Measurements from ENCODE around the gene FLII.
A peak's percentile ranks its signal among the peaks of the same experiment; 100 is the strongest.
"Not testable (repeated sequence)": the region's sequence is repeated elsewhere in the genome, so short reads cannot be mapped to it uniquely, and the experiment has no call there.

FLII gene

DNA sequence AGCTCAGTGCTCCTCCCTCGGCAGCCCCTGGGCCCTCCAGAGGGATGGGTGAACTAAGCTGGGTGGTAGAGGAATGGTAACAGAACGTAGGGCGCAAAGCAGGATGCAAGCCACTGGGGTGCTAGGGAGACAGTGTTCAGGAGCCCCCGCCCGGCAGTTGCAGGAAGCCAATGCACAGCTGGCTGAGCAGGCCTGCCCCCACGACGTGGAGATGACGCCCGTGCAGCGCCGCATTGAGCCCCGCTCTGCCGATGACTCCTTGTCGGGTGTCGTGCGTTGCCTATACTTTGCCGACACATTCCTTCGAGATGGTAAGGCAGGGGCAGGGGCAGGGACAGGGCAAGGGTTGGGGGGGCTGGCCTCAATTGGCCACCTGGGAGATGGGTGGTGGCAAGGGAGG is 20.2 kb downstream of the FLII start:
- DNase-seq, result no peak

DNA sequence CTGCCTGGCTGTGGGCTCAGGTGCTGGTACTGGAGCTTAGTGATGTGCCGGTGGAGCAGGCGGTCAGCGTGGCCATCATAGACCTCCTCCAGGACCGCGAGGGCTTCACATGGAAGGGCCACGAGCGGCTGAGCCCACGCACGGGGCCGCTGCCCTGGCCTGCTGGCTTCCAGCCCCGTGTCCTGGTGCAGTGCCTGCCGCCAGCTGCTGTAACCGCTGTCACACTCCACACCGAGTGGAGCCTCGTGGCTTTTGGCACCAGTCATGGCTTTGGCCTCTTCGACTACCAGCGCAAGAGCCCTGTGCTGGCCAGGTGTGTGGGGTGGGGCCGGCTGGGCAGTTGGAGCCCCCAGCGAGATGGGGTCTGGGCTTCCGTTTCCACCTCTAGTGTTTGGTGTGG is 21.1 kb downstream of the FLII start:
- DNase-seq, result no peak

- DNase-seq, result no peak
These were observed 22.0 kb downstream of the FLII start for GRCh38 chr17:18236494-18236893.

- DNase-seq, result peak; percentile 40 to 57
These were observed 22.7 kb downstream of the FLII start for GRCh38 chr17:18235743-18236256.

GRCh38 chr17:18234853-18235380 is 23.6 kb downstream of the FLII start:
- no peak for DNase-seq

GRCh38 chr17:18233803-18234518 is 24.6 kb downstream of the FLII start:
- DNase-seq, result no peak

- DNase-seq, result no peak
These were observed 27.4 kb downstream of the FLII start for GRCh38 chr17:18231164-18231563.

DNA sequence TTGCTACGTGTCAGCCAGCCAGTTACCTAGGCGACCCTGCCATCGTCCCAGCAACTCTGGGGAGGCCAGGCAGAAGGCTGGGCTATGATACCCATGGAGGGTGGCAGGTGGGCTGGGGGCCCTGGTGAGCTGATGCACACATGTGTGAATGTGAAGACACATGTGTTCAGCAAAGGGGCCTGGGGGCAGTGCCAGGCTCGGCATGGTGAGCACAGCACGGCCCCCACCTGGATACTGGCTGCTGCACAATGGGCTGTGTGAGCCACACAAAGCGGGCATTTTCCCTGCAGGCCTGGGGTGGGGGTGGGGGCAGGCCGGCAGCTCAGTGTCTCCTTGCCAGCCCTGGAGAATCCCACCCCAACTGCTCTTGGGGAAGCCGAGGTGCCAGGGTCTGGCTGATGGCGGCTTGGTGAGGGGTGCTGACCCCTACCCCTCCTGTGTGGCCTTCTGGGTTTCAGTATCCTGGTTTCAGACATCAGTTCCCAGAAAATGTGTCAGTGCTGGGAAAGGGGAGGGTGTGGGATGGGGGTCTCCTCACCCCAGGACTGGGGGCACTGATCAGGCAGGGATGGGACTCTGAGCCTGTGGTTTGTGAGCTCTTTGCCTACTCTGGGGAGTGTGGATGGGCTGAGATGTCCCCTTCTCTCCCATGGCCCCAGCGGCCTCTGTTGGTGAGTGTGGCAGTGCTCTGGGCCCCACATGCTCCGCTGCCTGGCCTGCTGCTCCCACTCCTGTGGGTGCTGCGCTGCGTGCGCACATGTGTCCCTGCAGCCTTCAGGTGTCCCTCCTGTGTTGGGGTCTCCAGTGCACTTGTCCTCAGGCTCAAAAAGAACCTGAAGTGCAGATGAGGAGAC is 28.0 kb downstream of the FLII start:
- no peak for DNase-seq

DNA sequence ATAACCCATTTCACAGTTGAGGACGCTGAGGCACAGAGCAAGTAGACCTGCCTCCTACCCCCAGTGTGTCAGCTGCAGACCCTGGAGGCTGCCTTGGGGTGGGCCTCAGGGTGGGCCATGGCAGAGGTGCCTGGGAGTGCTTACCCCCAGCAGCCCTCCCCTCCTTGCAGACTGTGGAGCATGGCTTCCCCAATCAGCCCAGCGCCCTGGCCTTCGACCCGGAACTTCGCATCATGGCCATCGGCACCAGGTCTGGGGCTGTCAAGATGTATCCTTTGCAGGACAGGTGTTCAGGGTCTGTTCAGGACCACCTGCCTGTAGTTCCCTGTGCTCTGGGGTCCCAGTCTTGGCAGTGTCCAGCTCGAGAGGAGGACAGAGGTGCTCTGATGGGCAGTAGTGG is 28.8 kb downstream of the FLII start:
- DNase-seq, result no peak

DNA sequence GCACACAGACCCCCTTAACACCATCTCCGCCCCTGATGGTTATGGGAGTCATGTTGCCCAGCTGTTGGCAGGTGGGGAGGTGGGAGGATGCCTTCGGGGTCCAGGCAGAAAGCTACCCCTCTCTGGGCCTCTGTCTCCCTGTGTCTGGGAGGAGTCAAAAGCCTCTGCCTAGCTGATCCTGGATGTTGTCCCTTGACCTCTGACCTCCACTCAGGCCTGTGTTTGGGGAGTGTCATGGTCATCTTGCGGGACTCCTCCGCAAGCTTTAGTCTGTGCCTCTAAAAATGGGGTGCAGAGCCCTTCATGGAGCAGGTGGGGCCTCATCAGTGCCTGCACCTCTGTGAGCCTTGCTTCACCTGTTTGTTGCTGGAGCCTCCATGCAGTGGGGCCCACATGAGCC is 29.3 kb downstream of the FLII start:
- DNase-seq, result no peak

- DNase-seq, result no peak
These were observed 30.3 kb downstream of the FLII start for GRCh38 chr17:18228176-18228682.

GRCh38 chr17:18227635-18228034 is 30.9 kb downstream of the FLII start:
- DNase-seq, result no peak

DNA sequence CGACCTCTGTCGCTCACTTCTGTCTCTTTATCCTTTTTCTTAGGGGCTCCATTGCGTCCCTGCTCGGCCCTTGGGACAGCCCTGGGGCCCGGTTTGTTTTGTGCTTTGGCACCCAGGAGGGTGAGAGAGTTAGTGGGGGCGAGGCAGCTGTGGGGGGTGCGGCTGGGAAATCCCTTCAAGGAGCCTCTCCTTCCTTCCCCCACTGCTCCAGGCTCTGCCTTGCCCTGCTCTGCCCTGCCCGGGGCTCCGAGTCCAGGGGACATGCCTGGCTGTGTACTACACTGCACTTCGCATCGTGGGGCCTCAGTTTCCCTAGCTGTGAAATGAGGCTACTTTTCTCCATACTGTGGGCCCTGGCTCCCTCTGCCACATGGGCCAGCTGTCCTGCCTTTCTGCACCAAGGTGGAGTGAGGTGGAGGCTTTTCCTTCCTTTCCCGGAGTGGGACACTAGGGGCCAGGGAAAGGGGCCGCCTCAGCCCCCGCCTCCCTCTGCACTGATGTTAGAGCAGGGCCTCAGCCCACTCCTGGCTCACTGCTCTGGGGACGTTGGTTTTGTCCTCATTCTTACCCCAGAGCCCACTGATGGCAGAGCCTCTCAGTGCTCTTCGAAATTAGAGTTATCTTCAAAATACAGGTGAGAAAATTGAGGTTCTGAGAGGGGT is 32.1 kb downstream of the FLII start:
- DNase-seq, result peak in 1 of 2 donors; percentile 14

DNA sequence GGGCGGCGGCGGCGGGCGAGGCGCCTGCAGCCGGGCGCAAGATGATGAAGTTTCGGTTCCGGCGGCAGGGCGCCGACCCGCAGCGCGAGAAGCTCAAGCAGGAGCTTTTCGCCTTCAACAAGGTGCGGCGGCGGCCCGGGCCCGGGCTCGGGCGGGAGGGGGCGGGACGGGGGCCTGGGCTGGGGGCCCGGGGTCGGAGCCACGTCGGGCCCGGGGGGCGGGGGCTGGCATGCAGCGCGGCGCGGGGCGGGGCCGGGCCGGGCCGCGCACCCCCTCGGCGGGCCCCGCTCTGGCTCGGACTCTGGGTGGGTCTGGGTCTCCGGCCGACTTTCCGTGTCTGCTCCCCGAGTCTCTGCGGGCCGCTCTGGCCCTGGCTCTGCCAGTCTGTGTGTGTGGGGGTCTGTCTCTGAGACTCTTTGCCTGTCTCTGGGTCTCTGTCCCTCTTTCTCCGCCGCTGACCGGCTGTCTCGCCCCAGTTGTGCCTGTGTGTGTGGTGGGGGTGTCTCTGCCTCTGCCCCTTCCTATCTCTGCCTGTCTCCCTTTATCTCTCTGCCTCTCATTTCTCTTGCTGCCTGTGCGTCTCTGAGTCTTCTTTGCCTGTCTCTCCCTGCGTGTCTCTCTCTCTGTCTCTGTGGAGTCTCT is 32.8 kb downstream of the FLII start:
- DNase-seq, result no peak

DNA sequence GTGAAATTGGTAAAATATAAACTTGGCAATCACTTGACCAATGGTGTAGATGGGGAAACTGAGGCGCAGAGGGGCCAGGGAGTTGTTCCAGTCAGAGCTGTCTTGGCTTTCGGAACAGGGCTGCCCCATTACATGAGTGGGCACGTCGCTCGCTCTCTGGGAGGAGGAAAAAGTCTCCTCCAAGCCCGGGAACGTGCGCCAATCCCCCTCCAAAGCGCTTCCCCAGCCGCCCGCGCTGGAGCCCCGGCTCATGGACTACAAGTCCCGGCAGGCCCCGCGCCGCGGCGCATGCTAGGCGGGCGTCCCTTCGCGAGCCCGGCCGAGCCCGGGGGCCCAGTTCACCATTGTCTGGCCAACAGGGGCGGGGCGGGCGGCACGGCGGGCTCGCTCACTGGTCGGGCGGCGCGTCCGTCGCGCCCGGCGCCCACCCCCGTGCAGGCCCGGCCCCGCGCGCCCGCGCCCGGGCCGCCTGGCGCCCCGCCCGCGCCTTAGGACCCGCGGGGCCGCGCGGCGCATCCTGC is 33.4 kb downstream of the FLII start, which contains the start of gene LLGL1:
Gene LLGL1, plus strand, starts transcription at position 515 of the 521 bp plus-strand sequence. CDS start 48 bp downstream, outside the sequence.
- peak; percentile 96 to 98 for DNase-seq

- DNase-seq, result no peak
These were observed 34.0 kb downstream of the FLII start for GRCh38 chr17:18224387-18225120.

- no peak for DNase-seq
These were observed 34.5 kb downstream of the FLII start for GRCh38 chr17:18224053-18224386.

DNA sequence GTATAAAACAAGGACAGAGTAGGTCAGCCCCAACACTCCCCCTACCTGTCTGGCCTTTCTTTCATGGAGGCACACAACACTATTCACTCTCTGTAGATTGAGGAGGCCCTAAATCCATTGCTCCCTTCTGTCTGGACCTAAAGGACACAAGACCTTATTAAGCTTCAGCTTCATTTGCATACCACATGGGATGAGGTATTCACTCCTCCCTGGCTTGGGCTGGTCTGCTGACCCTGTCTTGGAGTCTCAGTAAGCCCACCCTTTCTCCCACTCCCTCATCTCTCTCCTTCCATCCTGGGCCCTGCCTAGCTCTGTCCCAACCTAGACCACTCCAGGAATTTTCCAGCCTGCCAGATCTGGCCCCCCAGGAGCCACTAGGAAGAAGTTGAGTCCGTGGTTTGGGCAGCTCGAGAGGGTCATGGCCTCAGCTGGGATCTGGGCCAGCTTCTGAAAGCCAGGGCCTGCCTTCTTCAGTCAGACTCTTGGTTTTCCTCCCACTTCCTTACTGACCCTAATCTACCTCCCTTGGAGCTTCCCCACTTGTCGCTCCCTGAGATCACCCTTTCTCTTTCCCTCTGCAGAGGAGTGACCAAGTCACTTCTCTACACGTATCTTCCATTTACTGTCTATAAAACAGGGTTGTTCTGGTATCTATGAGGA is 39.7 kb downstream of the FLII start:
- DNase-seq, result no peak

DNA sequence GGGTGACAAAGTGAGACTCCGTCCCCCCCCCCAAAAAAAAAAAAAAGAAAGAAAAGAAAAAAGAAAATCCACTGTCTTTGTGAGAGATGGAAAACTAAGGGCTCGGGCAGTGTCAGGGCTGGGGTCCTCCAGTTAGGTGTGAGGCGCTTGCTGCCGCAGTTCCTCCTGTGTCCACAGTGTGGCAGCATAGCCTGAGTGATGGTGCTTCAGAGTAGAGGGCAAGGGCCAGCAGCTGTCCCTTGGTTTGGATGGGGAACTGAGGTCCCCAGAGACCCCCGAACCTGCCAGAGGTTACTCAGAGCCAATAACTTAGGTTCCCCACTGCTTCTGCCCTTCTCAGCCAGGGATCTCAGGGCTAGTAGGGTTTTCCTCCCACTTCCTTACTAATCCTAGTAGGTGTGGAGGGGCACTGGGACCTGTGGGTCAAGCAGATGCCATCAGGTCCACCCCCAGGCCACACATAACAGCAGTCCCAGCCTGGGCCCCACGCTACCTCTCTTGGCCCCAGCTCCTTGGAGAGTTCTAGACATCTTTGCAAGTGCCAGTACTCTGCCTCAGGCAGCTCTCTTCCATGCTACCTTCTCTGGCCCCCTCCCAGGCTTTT is 41.0 kb downstream of the FLII start:
- DNase-seq, result peak; percentile 79 to 83

- not testable (repeated sequence) for DNase-seq
These were observed 41.6 kb downstream of the FLII start for GRCh38 chr17:18216906-18217305.
